Measurements from ENCODE around the gene SLC35A5. TPM values are rescaled to one million over a fixed set of nuclear protein-coding genes. Genes with fewer than 3 reads are reported as not detected.

Gene SLC35A5
- total RNA-seq, 1 donor from 2014 or later = 30.0 TPM

DNA sequence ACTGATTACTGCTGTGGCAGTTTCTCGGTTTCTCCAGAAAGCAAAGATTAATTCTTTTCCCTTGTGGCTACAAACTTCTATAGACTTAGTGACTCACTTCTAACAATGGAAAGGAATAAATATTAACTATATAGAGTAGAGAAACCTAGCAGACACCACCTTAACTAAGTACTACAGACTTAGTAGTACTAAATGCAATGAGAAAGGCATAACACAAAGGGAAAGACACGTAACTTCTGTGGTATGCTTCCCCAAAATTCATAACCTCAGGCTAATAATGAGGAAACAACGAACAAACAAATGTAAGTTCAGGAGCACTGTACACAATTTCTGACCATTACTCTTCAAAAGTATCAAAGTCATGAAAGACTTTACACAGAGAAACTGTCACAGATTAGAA lies 31.3 kb upstream of the SLC35A5 start:
- Mint-ChIP-seq H3K36me3 (ENCODE audit: low read depth, unreplicated experiment) (peaks cover 21% of the 10 kb centered on the region), H3K4me3 (ENCODE audit: unreplicated experiment) (no peak overlapping the region), H3K27me3 (ENCODE audit: unreplicated experiment) (no peaks in the 10 kb centered on the region), H3K9me3 (ENCODE audit: unreplicated experiment) (no peaks in the 10 kb centered on the region), H3K4me1 (ENCODE audit: unreplicated experiment) (no peaks in the 10 kb centered on the region), H3K27ac (ENCODE audit: unreplicated experiment) (no peak overlapping the region)
- no peak for DNase-seq (ENCODE audit: low spot score)
- TF ChIP-seq, protein P1, sequence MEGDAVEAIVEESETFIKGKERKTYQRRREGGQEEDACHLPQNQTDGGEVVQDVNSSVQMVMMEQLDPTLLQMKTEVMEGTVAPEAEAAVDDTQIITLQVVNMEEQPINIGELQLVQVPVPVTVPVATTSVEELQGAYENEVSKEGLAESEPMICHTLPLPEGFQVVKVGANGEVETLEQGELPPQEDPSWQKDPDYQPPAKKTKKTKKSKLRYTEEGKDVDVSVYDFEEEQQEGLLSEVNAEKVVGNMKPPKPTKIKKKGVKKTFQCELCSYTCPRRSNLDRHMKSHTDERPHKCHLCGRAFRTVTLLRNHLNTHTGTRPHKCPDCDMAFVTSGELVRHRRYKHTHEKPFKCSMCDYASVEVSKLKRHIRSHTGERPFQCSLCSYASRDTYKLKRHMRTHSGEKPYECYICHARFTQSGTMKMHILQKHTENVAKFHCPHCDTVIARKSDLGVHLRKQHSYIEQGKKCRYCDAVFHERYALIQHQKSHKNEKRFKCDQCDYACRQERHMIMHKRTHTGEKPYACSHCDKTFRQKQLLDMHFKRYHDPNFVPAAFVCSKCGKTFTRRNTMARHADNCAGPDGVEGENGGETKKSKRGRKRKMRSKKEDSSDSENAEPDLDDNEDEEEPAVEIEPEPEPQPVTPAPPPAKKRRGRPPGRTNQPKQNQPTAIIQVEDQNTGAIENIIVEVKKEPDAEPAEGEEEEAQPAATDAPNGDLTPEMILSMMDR (IDR thresholded peaks at IDR 0.05; ENCODE audit: unreplicated experiment) = no peak

GRCh38 chr3:112531358-112531781 lies 30.5 kb upstream of the SLC35A5 start:
- DNase-seq (ENCODE audit: low spot score) = no peak
- no peaks in the 10 kb centered on the region for H3K9me3 Mint-ChIP-seq (ENCODE audit: unreplicated experiment)
- no peaks in the 10 kb centered on the region for H3K4me1 Mint-ChIP-seq (ENCODE audit: unreplicated experiment)
- no peaks in the 10 kb centered on the region for H3K27me3 Mint-ChIP-seq (ENCODE audit: unreplicated experiment)
- H3K27ac Mint-ChIP-seq (ENCODE audit: unreplicated experiment) = no peak overlapping the region
- peaks cover 22% of the 10 kb centered on the region for H3K36me3 Mint-ChIP-seq (ENCODE audit: low read depth, unreplicated experiment)
- TF ChIP-seq, protein P1 (IDR thresholded peaks at IDR 0.05; ENCODE audit: unreplicated experiment) = peak; percentile 87
- no peak overlapping the region for H3K4me3 Mint-ChIP-seq (ENCODE audit: unreplicated experiment)

DNA sequence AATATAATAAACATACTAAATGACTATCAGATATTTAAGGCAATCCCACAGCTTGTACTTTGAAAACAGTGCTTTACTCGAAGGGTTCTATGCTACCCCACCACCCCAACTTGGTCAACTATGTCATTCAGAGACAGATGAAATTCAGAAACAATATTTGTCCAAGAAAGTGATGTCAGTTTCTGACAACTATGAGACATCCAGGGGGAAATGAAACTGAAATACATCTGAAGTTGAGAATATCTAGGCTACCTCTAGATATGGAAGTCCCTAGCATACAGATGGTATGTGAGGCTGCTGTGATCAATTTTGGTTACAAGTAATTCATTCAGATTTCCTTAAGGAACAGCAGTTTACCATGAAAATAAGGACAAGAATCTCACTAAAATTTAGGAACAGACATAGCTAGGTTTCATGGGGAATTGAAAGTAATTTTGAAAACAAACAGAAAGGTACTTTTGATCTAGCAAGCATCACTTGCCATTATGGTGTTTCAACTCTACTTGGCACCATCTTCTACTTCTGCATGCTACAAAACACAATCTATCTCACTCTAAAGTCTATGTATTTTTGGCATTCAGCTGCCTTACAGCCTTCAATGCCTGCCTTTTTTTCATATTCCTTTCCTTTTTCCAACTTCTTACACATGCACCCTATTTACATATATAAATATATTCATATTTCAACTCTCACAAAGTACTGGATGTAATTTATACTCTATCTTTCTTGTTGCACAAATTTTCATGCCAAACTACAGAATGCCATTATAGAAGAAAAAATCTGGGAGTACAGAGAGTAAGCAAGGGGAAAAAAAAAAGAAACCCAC lies 21.8 kb upstream of the SLC35A5 start:
- no peak for DNase-seq (ENCODE audit: low spot score)
- TF ChIP-seq, protein P1 (IDR thresholded peaks at IDR 0.05; ENCODE audit: unreplicated experiment) = no peak
- no peaks in the 10 kb centered on the region for H3K9me3 Mint-ChIP-seq (ENCODE audit: unreplicated experiment)
- H3K4me3 Mint-ChIP-seq (ENCODE audit: unreplicated experiment) = no peak overlapping the region
- H3K36me3 Mint-ChIP-seq (ENCODE audit: low read depth, unreplicated experiment) = peaks cover 7% of the 10 kb centered on the region
- H3K27ac Mint-ChIP-seq (ENCODE audit: unreplicated experiment) = no peak overlapping the region
- no peaks in the 10 kb centered on the region for H3K27me3 Mint-ChIP-seq (ENCODE audit: unreplicated experiment)
- H3K4me1 Mint-ChIP-seq (ENCODE audit: unreplicated experiment) = no peaks in the 10 kb centered on the region

GRCh38 chr3:112546216-112546759 lies 15.6 kb upstream of the SLC35A5 start:
- Mint-ChIP-seq H3K9me3 (ENCODE audit: unreplicated experiment) (no peaks in the 10 kb centered on the region), H3K27ac (ENCODE audit: unreplicated experiment) (no peak overlapping the region)
- no peak for DNase-seq (ENCODE audit: low spot score)

More at GRCh38 chr3:112546216-112546759, 15.6 kb upstream of the SLC35A5 start:
- no peak overlapping the region for H3K4me3 Mint-ChIP-seq (ENCODE audit: unreplicated experiment)
- H3K36me3 Mint-ChIP-seq (ENCODE audit: low read depth, unreplicated experiment) = peaks cover 7% of the 10 kb centered on the region
- TF ChIP-seq, protein P1 (IDR thresholded peaks at IDR 0.05; ENCODE audit: unreplicated experiment) = no peak
- H3K4me1 Mint-ChIP-seq (ENCODE audit: unreplicated experiment) = no peaks in the 10 kb centered on the region
- H3K27me3 Mint-ChIP-seq (ENCODE audit: unreplicated experiment) = no peaks in the 10 kb centered on the region
